ENCODE data around the gene ZIC2. TPM values are rescaled to one million over a fixed set of nuclear protein-coding genes. Genes with fewer than 3 reads are reported as not detected.
A peak's percentile ranks its signal among the peaks of the same experiment; 100 is the strongest.

The ZIC2 gene
- total RNA-seq, 1 experiment from 2014 or later = 305 TPM

- peaks cover 22% of the 10 kb centered on the region for H3K36me3 ChIP-seq (ENCODE audit: insufficient read depth, low read length, poor library complexity, severe bottlenecking)
- no peaks in the 10 kb centered on the region for H3K27me3 ChIP-seq (replicated peaks; ENCODE audit: insufficient read depth, low read depth, low read length, poor library complexity)
- H3K9me3 ChIP-seq (ENCODE audit: low read depth, low read length, poor library complexity, severe bottlenecking) = no peaks in the 10 kb centered on the region
- ChIA-PET POLR2A (ENCODE audit: low non-redundant PET) (no interaction called here), CTCF (no interaction called here)
- BruUV-seq (replicated peaks) = no TSS peak
- no peak for TF ChIP-seq CTCF (conservative IDR thresholded peaks at IDR 0.05; ENCODE audit: low read depth, low read length)
- no peak for TF ChIP-seq EZH2 (IDR thresholded peaks at IDR 0.05; ENCODE audit: borderline replicate concordance, low read depth, low read length, poor library complexity, severe bottlenecking)
- intact Hi-C loops (cut with micrococcal nuclease; ENCODE audit: unreplicated experiment) = no loop called here
- DNase-seq (ENCODE audit: low spot score) = no peak
- no peak overlapping the region for H3K27ac ChIP-seq (ENCODE audit: low read depth, low read length, poor library complexity, severe bottlenecking)
- H3K4me3 ChIP-seq (ENCODE audit: low read depth, low read length, poor library complexity, severe bottlenecking) = peak overlapping the region; percentile 17
- peaks cover 35% of the 10 kb centered on the region for H3K4me1 ChIP-seq (ENCODE audit: insufficient read depth, low read length, poor library complexity, severe bottlenecking)
Measured at GRCh38 chr13:99959540-99960230, 21.9 kb upstream of the ZIC2 start.

- BruUV-seq (replicated peaks) = no TSS peak
- intact Hi-C loops (cut with micrococcal nuclease; ENCODE audit: unreplicated experiment) = no loop called here
- ChIA-PET CTCF (no interaction called here), POLR2A (ENCODE audit: low non-redundant PET) (no interaction called here)
- Histone ChIP-seq H3K9me3 (ENCODE audit: low read depth, low read length, poor library complexity, severe bottlenecking) (no peaks in the 10 kb centered on the region), H3K4me3 (ENCODE audit: low read depth, low read length, poor library complexity, severe bottlenecking) (no peak overlapping the region), H3K36me3 (ENCODE audit: insufficient read depth, low read length, poor library complexity, severe bottlenecking) (peaks cover 31% of the 10 kb centered on the region), H3K4me1 (ENCODE audit: insufficient read depth, low read length, poor library complexity, severe bottlenecking) (peaks cover 43% of the 10 kb centered on the region), H3K27ac (ENCODE audit: low read depth, low read length, poor library complexity, severe bottlenecking) (no peak overlapping the region), H3K27me3 (replicated peaks; ENCODE audit: insufficient read depth, low read depth, low read length, poor library complexity) (no peaks in the 10 kb centered on the region)
- TF ChIP-seq EZH2 (IDR thresholded peaks at IDR 0.05; ENCODE audit: borderline replicate concordance, low read depth, low read length, poor library complexity, severe bottlenecking) (no peak), CTCF (conservative IDR thresholded peaks at IDR 0.05; ENCODE audit: low read depth, low read length) (no peak)
- DNase-seq (ENCODE audit: low spot score) = no peak
Measured at GRCh38 chr13:99960663-99961311, 20.8 kb upstream of the ZIC2 start.

GRCh38 chr13:99961636-99962035 is 19.9 kb upstream of the ZIC2 start:
- CTCF ChIA-PET = no interaction called here
- no TSS peak for BruUV-seq (replicated peaks)
- Histone ChIP-seq H3K9me3 (ENCODE audit: low read depth, low read length, poor library complexity, severe bottlenecking) (no peaks in the 10 kb centered on the region), H3K36me3 (ENCODE audit: insufficient read depth, low read length, poor library complexity, severe bottlenecking) (peaks cover 37% of the 10 kb centered on the region), H3K27me3 (replicated peaks; ENCODE audit: insufficient read depth, low read depth, low read length, poor library complexity) (no peaks in the 10 kb centered on the region), H3K27ac (ENCODE audit: low read depth, low read length, poor library complexity, severe bottlenecking) (peak overlapping the region; percentile 4), H3K4me1 (ENCODE audit: insufficient read depth, low read length, poor library complexity, severe bottlenecking) (peaks cover 52% of the 10 kb centered on the region), H3K4me3 (ENCODE audit: low read depth, low read length, poor library complexity, severe bottlenecking) (no peak overlapping the region)
- intact Hi-C loops (cut with micrococcal nuclease; ENCODE audit: unreplicated experiment) = no loop called here
- no peak for DNase-seq (ENCODE audit: low spot score)
- TF ChIP-seq EZH2 (IDR thresholded peaks at IDR 0.05; ENCODE audit: borderline replicate concordance, low read depth, low read length, poor library complexity, severe bottlenecking) = no peak
- TF ChIP-seq CTCF (conservative IDR thresholded peaks at IDR 0.05; ENCODE audit: low read depth, low read length) = no peak
- POLR2A ChIA-PET (ENCODE audit: low non-redundant PET) = no interaction called here

All from A673 (cell line).